ENCODE results near the gene DIAPH3.
"Not testable (repeated sequence)": the region's sequence is repeated elsewhere in the genome, so short reads cannot be mapped to it uniquely, and the experiment has no call there.

Gene DIAPH3, protein sequence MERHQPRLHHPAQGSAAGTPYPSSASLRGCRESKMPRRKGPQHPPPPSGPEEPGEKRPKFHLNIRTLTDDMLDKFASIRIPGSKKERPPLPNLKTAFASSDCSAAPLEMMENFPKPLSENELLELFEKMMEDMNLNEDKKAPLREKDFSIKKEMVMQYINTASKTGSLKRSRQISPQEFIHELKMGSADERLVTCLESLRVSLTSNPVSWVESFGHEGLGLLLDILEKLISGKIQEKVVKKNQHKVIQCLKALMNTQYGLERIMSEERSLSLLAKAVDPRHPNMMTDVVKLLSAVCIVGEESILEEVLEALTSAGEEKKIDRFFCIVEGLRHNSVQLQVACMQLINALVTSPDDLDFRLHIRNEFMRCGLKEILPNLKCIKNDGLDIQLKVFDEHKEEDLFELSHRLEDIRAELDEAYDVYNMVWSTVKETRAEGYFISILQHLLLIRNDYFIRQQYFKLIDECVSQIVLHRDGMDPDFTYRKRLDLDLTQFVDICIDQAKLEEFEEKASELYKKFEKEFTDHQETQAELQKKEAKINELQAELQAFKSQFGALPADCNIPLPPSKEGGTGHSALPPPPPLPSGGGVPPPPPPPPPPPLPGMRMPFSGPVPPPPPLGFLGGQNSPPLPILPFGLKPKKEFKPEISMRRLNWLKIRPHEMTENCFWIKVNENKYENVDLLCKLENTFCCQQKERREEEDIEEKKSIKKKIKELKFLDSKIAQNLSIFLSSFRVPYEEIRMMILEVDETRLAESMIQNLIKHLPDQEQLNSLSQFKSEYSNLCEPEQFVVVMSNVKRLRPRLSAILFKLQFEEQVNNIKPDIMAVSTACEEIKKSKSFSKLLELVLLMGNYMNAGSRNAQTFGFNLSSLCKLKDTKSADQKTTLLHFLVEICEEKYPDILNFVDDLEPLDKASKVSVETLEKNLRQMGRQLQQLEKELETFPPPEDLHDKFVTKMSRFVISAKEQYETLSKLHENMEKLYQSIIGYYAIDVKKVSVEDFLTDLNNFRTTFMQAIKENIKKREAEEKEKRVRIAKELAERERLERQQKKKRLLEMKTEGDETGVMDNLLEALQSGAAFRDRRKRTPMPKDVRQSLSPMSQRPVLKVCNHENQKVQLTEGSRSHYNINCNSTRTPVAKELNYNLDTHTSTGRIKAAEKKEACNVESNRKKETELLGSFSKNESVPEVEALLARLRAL

GRCh38 chr13:60163478-60164233, at the start of gene DIAPH3:
Gene DIAPH3 (minus strand): TSS chr13:60163928. CDS start chr13:60163766, 162 bp downstream.
- FAIRE-seq = peak; percentile 97

- no peak for FAIRE-seq
These were observed 49.6 kb upstream of the DIAPH3 start for GRCh38 chr13:60213236-60213744.

DNA sequence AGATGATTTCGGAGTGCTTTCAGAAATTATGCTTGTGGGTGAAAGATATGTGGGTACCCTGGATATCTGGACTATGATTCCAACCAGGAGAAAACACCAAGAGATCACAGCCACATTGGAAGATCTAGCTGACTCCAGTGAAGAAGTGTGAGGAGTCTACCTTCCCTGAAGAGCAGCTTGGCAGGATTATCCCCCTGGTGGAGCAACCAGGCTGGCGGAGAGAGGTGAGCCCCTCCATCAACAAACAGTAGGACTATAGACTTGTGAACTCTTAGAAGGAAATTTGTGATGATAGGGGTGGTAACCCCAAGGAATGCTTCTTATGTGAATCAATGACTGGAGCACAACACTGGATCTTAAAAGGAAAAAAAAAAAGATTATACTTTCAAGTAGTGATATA, 47.8 kb upstream of the DIAPH3 start:
- FAIRE-seq = no peak

- peak; percentile 18 for FAIRE-seq
These were observed 47.0 kb upstream of the DIAPH3 start for GRCh38 chr13:60210510-60211330.

- not testable (repeated sequence) for FAIRE-seq
These were observed 41.8 kb upstream of the DIAPH3 start for GRCh38 chr13:60205499-60205898.

- no peak for FAIRE-seq
These were observed 37.6 kb upstream of the DIAPH3 start for GRCh38 chr13:60201286-60201685.

DNA sequence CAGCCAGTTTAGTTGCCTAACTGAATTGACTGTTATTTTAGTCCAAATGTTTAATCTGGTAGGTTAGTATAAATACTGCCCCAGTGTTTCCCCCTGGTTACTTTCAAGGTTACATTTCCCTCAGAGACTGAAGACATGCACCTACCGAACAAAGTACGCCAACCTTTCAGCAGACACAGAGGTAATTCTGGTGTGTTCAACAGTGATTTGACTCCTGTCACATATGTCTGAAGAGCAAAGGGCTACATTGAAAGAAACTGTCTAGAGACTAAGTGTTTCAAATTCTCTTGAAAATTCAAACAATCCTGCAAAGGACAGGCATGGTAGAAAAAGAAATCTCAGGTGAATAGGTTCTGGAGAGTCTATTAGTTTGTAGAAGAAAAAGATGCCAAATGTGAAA, 32.2 kb upstream of the DIAPH3 start:
- peak; percentile 84 for FAIRE-seq

DNA sequence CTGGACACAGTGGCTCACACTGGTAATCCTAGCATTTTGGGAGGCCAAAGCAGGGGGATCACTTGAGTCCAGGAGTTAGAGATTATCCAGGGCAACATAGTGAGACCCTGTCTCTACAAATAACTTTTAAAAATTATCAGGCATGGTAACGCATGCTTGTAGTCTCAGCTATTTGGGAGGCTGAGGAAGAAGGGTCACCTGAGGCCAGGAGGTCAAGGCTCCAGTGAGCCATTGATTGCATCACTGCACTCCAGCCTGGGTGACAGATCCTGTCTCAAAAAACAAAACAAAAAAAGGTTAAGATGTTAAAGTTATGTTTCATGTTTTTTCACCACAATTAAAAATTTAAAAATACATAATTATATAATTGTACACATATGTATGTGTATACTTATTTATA, 19.2 kb upstream of the DIAPH3 start:
- no peak for FAIRE-seq

- FAIRE-seq = no peak
These were observed 14.6 kb upstream of the DIAPH3 start for GRCh38 chr13:60178327-60178726.

DNA sequence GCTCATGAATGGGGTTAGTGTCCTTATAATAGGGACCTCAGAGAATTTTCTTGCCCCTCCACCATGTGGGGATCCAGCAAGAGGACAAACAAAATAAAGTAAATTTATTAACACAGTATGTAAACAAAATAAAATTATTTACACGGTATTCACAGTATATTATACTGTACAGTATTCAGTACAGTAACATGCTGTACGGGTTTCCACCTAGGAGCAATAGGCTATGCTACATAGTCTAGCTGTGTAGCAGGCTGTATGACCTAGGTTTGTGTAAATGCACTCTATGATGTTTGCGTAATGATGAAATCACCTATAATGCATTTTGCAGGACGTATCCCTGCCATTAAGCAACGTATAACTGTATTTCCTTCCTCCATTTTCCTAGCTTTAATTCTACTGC, 11.8 kb upstream of the DIAPH3 start:
- FAIRE-seq = no peak

DNA sequence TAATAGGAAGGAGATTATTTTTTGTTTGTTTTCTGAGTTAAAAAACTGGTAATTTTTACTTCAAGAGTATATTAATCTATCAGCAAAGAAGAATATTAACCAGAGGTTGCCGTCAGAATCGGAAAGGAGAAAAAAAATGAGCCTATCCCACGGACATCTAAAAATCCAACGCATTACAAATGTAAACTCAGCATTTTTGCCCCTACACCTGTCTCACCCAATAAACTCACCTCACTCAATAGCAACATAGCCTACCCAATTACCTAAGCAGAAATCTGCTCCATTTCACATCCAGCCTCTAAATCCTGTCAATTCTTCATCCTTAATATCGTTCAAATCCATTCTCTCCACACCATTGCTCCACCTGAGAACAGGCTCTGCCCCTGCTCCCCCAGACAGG, 10.4 kb upstream of the DIAPH3 start:
- no peak for FAIRE-seq

GRCh38 chr13:60172111-60172510, 8.4 kb upstream of the DIAPH3 start:
- no peak for FAIRE-seq

- no peak for FAIRE-seq
These were observed 6.7 kb upstream of the DIAPH3 start for GRCh38 chr13:60170414-60170813.

GRCh38 chr13:60169239-60170031, 5.7 kb upstream of the DIAPH3 start:
- FAIRE-seq = no peak

DNA sequence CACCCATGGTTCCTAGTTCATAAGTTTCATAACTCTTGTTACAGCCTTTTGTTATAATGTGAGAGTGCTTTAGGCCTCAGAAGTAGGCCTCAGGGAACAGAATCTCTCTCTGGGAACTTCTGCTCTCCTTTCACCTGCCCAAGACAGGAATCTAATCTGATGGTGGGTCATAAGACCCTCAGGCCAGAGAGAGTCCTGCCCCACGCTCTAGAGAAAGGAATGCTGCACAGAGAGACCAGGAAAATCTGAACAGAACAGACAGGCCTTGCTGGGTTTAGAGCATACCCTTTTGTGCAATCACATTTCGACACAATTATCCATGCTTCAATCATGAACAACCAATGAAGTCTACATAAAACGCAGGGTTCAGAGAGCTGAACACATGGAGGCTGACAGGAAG, 3.4 kb upstream of the DIAPH3 start:
- FAIRE-seq = no peak

GRCh38 chr13:60165391-60166099, 1.8 kb upstream of the DIAPH3 start:
- no peak for FAIRE-seq

DNA sequence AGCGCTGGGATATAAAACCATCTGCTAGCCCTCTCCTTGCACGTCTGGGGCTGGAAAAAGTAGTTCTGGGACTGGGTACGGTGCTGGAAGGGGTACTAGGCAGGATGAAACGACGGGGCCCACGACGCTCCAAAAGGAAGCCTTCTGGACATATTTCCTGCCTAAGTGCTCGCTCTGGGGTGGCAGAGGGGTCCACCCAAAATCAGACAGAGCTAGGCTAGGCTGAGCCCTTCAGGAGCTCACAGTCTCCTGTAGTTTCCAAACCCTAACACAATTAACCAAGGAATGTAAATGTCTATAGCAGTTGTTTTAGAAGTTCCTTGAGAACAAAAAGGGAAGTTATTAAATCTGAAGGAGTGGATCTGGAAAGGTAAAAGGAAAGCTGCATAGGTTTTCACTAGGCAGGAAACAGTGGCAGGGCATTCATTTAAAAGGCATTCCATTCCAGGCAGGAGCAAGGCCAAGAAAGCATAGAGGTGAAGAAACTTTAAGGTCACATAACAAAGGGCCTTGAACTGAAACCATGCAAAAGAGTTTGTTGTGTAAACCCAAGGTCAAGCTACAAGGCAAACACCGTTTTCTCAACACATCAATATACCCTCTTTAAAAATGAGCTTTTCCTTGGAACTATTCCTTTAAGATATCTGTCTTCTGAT, 634 bp upstream of the DIAPH3 start:
- FAIRE-seq = no peak

DNA sequence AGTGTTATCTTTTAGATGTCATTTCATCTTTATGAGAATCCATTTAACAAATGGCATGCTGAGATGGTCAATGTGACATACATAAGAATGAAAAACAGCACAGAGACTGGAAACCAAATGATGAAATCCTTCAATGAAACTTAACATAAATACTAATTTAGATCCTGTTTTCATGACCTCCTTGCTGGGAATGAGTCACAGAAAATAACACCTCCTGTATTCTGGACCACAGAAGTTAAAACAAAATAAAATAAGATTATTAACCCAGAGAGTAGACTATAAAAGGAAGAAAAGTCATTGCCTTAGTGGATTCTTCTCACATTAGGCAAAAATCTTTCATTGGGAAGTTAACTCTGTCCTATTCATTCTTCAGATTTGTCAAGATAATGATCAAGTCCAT, 1.6 kb downstream of the DIAPH3 start:
- FAIRE-seq = peak; percentile 21

DNA sequence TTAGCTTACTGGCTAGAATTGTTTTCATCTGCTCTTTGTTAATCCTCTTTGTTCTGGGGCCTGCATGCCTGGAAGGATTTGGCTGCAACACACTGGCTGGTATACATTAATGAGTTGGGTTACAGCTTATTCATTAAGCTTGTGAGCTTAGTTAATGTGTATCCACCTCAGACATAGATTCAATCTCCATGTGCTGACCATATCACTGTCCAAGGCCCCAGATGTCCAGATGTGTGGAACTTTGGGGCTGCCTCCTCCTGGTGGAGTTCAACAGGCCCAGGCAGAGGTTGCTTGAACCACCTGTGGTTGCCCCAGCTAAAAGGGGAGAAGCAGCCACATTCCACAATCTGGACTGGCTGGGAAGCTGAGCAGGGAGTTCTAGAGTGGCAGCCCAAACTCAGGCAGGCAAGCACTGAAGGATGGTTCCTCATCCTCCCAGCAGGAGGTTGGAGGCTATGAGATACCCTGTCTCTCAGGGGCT, 5.4 kb downstream of the DIAPH3 start:
- no peak for FAIRE-seq

Data from endometrium (tissue), 2 donors.